NCI-H1436 treated with DMSO at 0.1 percent for 48 hours (cell line): ENCODE results near the gene NPEPPS.
"Not testable (repeated sequence)": the region's sequence is repeated elsewhere in the genome, so short reads cannot be mapped to it uniquely, and the experiment has no call there.

Experiments used
- DNase-seq: peaks from one replicate; lab custom pipeline; 2025; lab: John Stamatoyannopoulos, UW

The NPEPPS gene, protein sequence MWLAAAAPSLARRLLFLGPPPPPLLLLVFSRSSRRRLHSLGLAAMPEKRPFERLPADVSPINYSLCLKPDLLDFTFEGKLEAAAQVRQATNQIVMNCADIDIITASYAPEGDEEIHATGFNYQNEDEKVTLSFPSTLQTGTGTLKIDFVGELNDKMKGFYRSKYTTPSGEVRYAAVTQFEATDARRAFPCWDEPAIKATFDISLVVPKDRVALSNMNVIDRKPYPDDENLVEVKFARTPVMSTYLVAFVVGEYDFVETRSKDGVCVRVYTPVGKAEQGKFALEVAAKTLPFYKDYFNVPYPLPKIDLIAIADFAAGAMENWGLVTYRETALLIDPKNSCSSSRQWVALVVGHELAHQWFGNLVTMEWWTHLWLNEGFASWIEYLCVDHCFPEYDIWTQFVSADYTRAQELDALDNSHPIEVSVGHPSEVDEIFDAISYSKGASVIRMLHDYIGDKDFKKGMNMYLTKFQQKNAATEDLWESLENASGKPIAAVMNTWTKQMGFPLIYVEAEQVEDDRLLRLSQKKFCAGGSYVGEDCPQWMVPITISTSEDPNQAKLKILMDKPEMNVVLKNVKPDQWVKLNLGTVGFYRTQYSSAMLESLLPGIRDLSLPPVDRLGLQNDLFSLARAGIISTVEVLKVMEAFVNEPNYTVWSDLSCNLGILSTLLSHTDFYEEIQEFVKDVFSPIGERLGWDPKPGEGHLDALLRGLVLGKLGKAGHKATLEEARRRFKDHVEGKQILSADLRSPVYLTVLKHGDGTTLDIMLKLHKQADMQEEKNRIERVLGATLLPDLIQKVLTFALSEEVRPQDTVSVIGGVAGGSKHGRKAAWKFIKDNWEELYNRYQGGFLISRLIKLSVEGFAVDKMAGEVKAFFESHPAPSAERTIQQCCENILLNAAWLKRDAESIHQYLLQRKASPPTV

DNA sequence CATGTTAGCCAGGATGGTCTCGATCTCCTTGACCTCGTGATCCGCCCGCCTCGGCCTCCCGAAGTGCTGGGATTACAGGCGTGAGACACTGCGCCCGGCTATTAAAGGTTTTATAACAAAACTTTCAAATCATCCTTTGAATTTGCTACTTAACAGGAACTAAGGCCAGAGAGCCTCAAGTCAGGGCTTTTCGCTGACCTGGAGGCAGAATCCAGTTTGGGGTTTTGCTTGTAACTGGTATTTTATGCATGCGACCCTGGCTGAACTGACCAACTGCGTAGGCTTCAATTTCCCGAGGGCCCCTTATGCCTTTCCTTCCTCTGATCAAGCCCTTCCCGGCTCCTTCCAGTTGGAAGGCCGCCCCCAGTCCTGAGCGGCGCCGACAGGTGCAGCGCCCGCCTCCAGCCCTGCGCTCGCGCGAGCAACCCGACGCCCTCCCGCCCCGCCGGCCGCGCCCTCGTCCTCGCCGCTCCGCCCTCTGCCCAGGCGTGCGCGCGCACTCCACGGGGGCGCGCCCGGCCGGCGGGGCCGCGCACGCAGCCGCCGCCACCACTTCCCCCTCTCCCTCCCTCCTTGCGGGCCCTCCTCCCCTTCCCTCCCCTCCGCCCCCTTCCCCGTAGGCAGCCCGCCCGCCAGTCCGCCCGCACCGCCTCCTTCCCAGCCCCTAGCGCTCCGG, at the start of gene NPEPPS:
Gene NPEPPS (plus strand): TSS at position 552 of the 676 bp plus-strand sequence. CDS start 193 bp downstream, outside the sequence.
- peak; percentile 17 for DNase-seq

DNA sequence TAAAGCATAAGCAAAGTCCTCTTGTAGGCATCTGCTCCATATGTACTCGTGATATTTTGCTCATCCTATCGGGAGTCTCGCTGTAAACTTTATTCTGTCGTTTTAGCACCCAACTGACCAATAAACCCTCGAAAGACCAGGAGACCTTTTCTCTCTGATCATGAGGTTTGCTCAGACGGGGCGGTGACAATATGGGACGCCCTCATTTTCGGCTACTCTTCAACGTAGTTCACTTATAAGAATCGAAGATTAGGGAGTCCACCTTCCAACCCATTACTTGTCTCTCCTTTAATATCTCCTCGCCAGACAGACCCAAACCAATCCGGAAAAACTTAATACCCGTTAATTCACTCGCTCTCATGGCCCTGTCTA, 39.1 kb upstream of the NPEPPS start:
- not testable (repeated sequence) for DNase-seq

DNA sequence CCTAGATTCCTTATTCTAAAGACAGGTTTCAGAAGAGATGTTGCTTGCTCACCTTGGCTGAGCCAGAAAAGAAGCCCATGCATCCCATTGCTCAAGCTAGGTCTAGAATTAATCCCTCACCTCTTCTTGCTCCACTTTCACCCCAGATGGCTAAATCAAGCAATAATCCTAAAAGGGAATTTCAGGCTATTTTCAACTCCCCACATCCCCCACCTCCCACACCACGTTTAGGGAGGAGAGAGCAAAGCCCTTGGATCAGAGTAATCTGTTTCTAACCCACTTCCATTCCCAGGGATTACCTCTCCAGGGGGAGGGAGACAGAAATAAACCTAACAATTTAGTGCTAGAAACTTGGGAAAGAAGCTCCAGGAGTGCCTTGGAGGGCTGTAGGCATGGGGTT, 31.8 kb upstream of the NPEPPS start:
- not testable (repeated sequence) for DNase-seq

DNA sequence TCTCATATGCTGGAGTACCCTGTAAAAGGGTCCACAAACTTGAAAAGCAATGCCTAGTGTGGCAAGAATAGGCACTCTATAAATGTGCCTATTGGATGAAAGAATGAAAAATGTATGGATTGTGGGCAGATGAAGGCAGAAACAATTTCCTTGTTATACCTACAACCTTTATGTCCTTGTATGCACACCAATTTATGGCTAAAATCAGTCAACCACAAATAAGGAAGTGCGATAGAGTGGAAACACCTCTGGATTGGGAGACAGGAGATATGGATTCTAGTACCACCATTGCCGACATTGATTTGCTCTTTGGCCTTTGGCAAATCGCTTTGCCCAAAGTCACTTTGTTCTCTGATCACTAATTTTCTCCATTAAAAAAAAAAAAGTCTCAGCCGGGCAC, 31.4 kb upstream of the NPEPPS start:
- DNase-seq = not testable (repeated sequence)

DNA sequence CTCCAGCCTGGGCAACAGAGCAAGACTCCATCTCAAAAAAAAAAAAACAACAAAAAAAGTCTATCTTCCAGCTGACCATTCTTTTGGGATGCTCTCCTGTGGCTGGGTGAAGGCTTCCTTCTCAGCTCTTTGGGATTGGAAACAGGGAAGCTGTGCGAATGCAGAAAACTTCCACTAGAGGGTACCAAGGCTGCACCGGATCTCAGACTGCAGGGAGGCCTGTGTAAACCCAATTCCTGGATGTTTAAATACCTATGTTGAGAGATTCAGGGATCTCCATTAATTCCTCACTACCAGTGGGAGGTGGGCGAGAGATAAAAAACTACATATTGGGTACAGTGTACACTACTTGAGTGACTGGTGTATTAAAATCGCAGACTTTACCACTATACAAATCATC, 30.3 kb upstream of the NPEPPS start:
- DNase-seq = not testable (repeated sequence)

DNA sequence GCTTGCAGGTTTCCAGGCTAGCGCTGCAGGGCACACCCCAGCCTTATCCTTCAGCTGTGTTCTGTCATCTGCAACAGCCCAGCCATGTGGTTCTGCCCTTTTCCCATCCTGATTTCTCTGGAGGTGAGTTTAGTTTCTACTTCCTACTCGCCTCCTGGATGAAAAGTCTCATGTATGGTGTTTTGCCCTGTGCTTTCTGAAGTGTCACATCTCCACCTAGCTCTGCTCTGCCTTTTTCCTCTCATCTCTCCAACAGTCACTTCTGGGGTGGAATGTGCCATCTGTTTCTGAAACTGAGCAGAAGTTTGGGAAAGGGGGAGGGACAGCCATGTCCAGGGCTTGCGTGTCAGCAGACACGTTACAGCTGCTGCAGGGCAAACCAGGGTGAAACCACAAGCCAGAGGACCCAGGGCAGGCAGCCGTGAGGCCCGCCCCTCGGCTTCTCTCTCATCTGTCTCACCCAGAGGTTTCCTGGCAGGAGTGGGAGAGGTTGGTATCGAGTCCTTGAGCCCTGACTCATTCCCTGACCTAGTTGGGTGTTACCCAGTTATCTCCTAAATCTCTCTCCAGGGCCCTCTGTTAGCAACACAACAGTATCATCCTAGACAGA, 28.7 kb upstream of the NPEPPS start:
- not testable (repeated sequence) for DNase-seq

DNA sequence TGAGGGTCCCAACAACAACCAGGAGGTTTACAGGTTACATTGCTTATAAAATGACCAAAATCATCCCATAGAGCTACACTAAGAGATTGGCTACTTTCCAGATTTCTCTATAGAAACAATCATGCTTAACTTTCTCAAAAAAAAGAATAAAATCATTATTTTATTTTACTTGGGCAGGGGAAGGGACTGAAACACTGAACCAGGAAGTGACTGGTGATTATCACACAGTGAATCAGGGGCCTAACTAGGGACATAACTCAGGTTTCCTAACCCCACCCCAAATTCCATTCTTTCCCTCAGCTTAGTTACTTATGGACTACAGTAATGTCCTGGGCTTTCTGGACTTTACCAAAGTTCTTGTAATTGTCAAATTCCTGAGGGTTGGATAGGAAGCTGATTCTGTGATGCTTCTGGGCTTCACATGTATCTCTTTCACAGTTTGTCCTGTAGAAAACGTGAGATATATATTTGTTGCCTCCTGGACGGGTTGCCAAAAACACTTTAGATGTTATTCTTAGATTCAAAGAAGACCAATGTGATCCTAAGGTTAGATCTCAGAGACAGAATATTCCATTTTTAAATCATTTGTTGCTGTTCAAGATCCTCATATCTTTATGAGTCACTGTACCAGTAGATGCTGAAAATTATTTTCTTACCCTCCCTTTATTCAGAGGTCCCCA, 28.0 kb upstream of the NPEPPS start:
- not testable (repeated sequence) for DNase-seq

DNA sequence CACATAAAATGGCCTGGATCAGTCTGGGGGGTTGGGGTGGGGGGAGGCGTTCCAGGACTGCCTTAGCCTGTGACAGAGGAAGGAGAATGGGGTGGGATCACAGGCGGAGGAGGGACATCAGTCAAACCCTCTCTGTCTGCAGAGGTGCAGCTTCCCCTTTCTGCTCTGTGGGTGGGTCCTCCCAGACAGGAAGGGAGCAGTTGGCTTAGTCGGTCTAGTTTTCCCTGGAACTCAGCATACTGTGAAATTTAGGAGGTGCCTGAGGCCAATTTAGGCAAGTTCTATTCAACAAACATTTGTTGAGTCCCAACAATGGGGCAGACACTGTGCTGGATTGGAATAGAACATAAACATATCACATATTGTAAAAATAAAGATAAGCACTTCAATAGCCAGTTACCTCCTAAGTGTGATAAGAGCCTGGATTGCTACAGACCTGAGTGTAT, 19.2 kb upstream of the NPEPPS start:
- DNase-seq = not testable (repeated sequence)

DNA sequence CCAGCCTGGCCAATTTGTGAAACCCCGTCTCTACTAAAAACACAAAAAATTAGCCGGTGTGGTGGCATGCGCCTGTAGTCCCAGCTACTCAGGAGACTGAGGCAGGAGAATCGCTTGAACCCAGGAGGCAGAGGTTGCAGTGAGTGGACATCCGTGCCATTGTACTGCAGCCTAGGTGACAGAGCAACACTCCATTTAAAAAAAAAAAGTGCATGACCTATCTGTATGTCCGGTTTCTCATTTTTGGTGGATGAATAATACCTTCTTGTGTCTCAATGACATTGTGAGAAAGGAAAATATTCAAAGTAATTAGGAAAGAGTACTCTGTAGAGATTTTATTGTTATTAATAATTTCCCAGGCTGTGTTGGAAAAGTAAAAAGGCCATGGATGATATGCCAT, 17.6 kb upstream of the NPEPPS start:
- not testable (repeated sequence) for DNase-seq

DNA sequence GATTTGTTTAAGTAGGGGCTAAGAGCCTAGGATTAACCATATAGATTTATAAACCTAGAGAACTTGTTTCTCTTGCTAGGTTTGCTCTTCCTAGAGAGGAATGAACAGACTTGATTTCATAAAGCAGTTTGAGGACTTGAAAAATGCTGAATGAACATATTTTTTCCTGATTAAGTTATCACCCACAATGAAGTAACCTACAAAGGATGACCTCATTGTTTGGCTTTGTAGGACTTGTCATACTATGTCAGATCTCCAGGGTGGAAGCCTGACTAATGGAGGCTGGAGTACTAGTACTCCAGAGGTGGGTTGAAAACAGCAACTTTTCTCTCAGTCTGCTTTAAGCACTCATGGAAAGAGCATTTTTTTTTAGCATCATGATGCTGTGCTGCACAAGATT, 12.0 kb upstream of the NPEPPS start:
- not testable (repeated sequence) for DNase-seq

DNA sequence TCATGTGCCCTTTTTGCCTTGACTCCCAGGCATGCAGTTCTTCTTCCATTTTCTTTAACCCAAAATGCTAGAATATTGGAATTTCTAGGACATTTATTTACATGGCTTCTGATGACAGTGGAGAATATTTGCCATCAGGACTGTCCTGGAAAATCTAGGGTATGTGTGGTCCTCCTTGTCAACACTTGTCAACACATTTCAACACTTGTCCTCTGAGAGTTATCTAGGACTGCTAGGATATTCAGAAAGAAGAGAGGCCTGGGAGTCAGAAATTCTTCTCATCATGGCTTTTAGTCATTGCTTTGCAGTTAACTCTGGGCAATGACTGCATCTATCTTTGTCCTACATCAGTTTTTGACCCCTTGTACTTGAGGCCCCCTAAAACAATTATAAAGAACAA, 11.5 kb upstream of the NPEPPS start:
- DNase-seq = not testable (repeated sequence)

DNA sequence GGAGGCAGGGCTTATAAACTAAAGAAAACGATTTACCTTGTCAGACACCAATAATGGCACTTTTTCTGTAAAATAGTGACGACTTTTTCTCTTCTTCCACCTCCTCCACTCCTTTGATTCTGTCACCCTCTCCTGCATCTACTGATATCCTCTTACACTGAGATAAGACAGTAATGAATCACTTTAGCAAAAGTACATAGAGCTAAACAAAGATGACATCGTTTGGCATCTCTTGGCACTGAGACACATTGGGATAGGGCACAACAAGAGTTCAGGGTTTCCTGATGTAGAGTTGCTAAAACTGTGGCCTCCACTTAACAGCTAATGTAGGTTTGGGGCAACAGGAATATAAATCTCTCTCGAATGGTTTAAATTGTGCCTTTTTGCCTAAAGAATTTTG, 10.6 kb upstream of the NPEPPS start:
- not testable (repeated sequence) for DNase-seq

DNA sequence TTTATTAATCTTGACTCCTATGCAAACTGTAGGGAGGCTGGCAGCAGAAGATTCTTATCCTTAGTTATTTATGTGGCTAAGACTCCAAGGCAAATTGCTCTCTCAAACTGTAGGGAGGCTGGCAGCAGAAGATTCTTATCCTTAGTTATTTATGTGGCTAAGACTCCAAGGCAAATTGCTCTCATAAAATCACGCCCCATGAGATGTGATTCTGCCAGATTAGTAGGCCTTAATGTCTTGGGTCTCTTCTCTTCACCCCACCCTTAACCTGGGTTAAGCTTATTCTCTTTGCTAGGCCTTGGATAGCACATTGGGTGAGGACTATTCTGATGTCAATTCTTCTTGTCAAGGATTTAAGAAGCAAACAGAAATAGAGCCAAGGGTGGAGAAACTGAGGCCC, 9.5 kb upstream of the NPEPPS start:
- DNase-seq = not testable (repeated sequence)

DNA sequence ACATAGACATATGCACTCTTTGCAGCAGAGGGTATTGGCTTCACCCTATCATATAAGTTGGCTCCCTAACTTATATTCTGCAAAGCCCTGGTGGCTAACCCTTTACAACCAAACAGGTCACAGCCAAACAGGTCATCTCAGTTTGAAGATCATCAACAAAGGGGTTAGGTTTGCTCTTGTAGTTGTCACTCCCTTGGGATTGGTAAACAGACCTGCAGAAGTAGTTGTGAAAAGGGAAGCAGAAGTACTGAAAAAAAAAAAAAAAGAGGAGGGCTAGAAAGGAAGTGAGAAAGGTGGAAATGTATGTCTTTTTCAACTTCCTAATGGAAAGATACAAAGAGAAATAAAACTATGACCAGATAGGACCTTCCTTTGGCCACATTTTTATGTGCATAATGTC, 8.6 kb upstream of the NPEPPS start:
- not testable (repeated sequence) for DNase-seq

DNA sequence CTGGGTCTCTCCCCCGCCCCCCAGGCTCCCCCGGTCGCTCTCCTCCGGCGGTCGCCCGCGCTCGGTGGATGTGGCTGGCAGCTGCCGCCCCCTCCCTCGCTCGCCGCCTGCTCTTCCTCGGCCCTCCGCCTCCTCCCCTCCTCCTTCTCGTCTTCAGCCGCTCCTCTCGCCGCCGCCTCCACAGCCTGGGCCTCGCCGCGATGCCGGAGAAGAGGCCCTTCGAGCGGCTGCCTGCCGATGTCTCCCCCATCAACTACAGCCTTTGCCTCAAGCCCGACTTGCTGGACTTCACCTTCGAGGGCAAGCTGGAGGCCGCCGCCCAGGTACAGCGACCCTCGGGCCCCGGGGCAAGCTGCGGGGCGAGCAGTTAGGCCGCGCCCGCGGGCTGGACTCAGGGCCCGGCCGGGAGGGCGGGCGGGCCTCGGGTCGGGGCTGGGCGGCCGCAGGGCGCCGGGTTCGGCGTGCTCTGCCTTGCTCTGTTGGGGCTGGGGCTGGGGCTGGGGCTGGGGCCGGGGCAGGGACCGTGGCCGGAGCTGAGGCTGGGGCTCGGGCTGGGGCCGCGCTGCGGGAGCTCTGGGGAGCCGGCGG, 419 bp downstream of the NPEPPS start:
- DNase-seq = not testable (repeated sequence)

DNA sequence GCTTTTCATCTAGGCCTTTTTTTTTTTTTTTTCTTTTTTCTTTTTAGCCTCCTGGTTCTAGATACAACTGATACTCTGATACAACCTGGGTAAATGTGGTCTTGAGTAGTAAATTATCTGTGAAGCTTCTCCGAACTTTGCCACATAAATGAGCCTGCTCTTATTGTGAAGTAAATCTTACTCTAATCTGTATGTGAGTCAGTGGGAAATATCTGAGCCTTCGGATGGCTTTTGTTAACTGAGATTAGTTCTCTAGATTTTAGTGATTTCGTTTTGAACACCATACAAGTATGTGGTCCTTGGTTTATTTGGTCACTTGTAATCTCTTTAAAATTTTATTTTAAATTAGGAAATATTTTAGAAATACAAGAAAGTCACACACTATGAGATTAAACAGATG, 8.2 kb downstream of the NPEPPS start:
- DNase-seq = not testable (repeated sequence)

DNA sequence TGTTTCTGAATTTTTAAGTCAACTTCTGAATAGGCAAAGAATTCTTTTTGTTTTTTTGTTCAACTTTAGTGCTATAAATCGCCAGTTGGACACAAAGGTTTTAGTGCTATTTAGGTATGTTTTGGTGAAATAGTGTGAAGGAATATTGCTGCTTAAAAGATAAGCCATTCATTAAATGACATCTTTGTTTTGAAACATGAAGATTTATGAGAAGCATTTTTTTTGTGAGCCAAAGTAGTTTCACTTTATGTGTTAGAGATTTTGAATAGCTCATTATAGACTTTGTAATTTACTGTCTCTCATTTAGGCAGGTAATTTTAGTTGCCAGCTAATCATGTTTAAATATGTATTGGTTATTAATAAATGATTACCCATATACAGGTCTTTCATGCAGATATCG, 10.8 kb downstream of the NPEPPS start:
- not testable (repeated sequence) for DNase-seq

DNA sequence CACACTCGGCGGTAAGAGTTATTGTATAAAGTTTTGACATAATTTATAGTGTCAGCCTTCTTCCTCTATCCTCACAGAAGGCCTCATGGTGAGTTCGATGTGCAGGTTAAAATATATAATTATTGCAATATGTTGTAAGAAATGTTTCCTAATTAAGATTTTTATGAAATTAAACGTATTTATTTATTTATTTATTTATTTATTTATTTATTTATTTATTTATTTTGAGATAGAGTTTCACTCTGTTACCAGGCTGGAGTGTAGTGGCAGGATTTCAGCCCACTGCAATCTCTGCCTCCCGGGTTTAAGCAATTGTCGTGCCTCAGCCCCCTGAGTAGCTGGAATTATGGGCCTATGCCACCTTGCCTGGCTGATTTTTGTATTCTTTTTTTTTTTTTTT, 13.4 kb downstream of the NPEPPS start:
- DNase-seq = not testable (repeated sequence)

DNA sequence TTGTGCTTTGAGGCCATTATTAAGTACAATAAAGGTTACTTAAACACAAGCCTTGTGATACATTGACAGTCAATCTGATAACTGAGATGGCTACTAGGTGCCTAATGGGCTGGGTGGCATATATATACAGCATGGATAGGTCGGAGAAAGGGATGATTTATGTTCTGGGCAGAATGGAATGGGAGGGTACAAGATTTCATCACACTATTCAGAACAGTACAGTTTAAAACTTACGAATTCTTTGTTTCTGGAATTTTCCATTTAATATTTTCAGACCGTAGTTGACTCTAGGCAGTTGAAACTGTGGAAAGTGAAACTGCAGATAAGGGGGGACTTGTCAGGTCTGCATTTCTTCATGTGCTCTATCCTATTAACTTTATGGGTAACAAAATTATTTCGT, 23.8 kb downstream of the NPEPPS start:
- not testable (repeated sequence) for DNase-seq

DNA sequence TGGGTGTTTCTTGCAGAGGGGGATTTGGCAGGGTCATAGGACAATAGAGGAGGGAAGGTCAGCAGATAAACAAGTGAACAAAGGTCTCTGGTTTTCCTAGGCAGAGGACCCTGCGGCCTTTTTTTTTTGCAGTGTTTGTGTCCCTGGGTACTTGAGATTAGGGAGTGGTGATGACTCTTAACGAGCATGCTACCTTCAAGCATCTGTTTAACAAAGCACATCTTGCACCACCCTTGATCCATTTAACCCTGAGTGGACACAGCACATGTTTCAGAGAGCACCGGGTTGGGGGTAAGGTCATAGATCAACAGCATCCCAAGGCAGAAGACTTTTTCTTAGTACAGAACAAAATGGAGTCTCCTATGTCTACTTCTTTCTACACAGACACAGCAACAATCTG, 25.2 kb downstream of the NPEPPS start:
- not testable (repeated sequence) for DNase-seq
